Measurements from ENCODE around the gene SLC16A13. TPM values are rescaled to one million over a fixed set of nuclear protein-coding genes. Genes with fewer than 3 reads are reported as not detected.

The SLC16A13 gene
- total and polyA plus RNA-seq, 10 of the 15 experiments (the other 5 are each of a cell fraction or from before 2014, with no cell fraction given): 0.34 to 12.1 (median 3.3) TPM

GRCh38 chr17:7014995-7015958 lies 20.5 kb upstream of the SLC16A13 start (continued):
- TF ChIP-seq BCLAF1 (IDR thresholded peaks at IDR 0.05) (no peak; the same call in 1 of the 2 replicates), BHLHE40 (IDR thresholded peaks at IDR 0.05; ENCODE audit: borderline replicate concordance in 1 of 2, low read depth in 2 of 2, low read length in 1 of 2) (no peak), JUND (IDR thresholded peaks at IDR 0.05; ENCODE audit: low read depth, low read length) (no peak), WRNIP1 (IDR thresholded peaks at IDR 0.05; ENCODE audit: borderline replicate concordance, low read depth, low read length) (no peak), TBL1XR1 (IDR thresholded peaks at IDR 0.05; ENCODE audit: low read depth, low read length) (no peak; the same call in 1 of the 2 replicates), CREB1 (IDR thresholded peaks at IDR 0.05; ENCODE audit: low read depth) (0 out of 2 replicates have a peak, but pooled peaks have one; percentile 18), EED (IDR thresholded peaks at IDR 0.05; ENCODE audit: low read depth) (peak; percentile 35; the same call in 1 of the 2 replicates), ELK1 (IDR thresholded peaks at IDR 0.05; ENCODE audit: low read depth, low read length) (0 out of 2 replicates have a peak, but pooled peaks have one; percentile 2), ATF7 (IDR thresholded peaks at IDR 0.05; ENCODE audit: low read depth) (no peak), ZBTB33 (IDR thresholded peaks at IDR 0.05) (no peak), EGR1 (IDR thresholded peaks at IDR 0.05; ENCODE audit: borderline replicate concordance in 1 of 2, low read depth in 2 of 2, low read length in 2 of 2) (peak in 1 of 2 experiments; percentile 1; a peak in 1 of 3 replicates), NR2F1 (conservative IDR thresholded peaks at IDR 0.05) (no peak; the same call in 1 of the 2 replicates), IKZF1 (conservative IDR thresholded peaks at IDR 0.05) (peak; percentile 70), USF2 (IDR thresholded peaks at IDR 0.05; ENCODE audit: borderline replicate concordance, low read depth, low read length) (no peak), DPF2 (IDR thresholded peaks at IDR 0.05) (peak; percentile 66; the same call in 1 of the 2 replicates), SMARCA5 (IDR thresholded peaks at IDR 0.05) (peak; percentile 98), CTCF (IDR thresholded peaks at IDR 0.05 in 2 of 3, conservative IDR thresholded peaks at IDR 0.05 in 1 of 3; ENCODE audit: control insufficient read depth in 2 of 3, extremely low read depth in 1 of 3, insufficient read depth in 1 of 3, low read depth in 3 of 3, low read length in 3 of 3) (no peak)

Data from GM12878 (cell line).